ENCODE data around the gene NAA80. TPM values are rescaled to one million over a fixed set of nuclear protein-coding genes. Genes with fewer than 3 reads are reported as not detected.
A peak's percentile ranks its signal among the peaks of the same experiment; 100 is the strongest.

NAA80 gene
- total and polyA plus RNA-seq, 4 donors, result 4.8 to 16.6 (median 12.1) TPM

GRCh38 chr3:50293079-50293801, 6.0 kb downstream of the NAA80 start:
- Histone ChIP-seq H3K4me3 (no peak overlapping the region), H3K36me3 (ENCODE audit: control insufficient read depth in 4 of 4, insufficient read depth in 4 of 4, low read length in 4 of 4) (peaks cover 3 to 28% (median 7%) of the 10 kb centered on the region in 4 donors), H3K27me3 (ENCODE audit: control insufficient read depth in 3 of 3, insufficient read depth in 3 of 3, low read length in 2 of 3) (no peaks in the 10 kb centered on the region), H3K9me3 (ENCODE audit: control insufficient read depth in 4 of 4, insufficient read depth in 3 of 4, low read length in 3 of 4) (no peaks in the 10 kb centered on the region), H3K9ac (ENCODE audit: insufficient read depth in 1 of 2, low read length in 2 of 2) (no peak overlapping the region), H3K27ac (ENCODE audit: low read depth in 1 of 2, low read length in 1 of 2) (peak overlapping the region; percentile 74 to 94), H3K4me1 (ENCODE audit: control insufficient read depth in 5 of 5, insufficient read depth in 5 of 5, low read length in 5 of 5) (peaks cover 0 to 17% (median 0%) of the 10 kb centered on the region in 5 donors)
- ATAC-seq (ENCODE audit: insufficient read depth, low FRiP score) (no peak), DNase-seq (peak in 1 of 3 donors; percentile 10)
- 84 to 85% methylated on average over 12 of the region's 12 CpGs for WGBS, 2 donors
- TF ChIP-seq, protein P1, sequence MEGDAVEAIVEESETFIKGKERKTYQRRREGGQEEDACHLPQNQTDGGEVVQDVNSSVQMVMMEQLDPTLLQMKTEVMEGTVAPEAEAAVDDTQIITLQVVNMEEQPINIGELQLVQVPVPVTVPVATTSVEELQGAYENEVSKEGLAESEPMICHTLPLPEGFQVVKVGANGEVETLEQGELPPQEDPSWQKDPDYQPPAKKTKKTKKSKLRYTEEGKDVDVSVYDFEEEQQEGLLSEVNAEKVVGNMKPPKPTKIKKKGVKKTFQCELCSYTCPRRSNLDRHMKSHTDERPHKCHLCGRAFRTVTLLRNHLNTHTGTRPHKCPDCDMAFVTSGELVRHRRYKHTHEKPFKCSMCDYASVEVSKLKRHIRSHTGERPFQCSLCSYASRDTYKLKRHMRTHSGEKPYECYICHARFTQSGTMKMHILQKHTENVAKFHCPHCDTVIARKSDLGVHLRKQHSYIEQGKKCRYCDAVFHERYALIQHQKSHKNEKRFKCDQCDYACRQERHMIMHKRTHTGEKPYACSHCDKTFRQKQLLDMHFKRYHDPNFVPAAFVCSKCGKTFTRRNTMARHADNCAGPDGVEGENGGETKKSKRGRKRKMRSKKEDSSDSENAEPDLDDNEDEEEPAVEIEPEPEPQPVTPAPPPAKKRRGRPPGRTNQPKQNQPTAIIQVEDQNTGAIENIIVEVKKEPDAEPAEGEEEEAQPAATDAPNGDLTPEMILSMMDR (IDR thresholded peaks at IDR 0.05; ENCODE audit: control extremely low read depth, extremely low read depth), result no peak

DNA sequence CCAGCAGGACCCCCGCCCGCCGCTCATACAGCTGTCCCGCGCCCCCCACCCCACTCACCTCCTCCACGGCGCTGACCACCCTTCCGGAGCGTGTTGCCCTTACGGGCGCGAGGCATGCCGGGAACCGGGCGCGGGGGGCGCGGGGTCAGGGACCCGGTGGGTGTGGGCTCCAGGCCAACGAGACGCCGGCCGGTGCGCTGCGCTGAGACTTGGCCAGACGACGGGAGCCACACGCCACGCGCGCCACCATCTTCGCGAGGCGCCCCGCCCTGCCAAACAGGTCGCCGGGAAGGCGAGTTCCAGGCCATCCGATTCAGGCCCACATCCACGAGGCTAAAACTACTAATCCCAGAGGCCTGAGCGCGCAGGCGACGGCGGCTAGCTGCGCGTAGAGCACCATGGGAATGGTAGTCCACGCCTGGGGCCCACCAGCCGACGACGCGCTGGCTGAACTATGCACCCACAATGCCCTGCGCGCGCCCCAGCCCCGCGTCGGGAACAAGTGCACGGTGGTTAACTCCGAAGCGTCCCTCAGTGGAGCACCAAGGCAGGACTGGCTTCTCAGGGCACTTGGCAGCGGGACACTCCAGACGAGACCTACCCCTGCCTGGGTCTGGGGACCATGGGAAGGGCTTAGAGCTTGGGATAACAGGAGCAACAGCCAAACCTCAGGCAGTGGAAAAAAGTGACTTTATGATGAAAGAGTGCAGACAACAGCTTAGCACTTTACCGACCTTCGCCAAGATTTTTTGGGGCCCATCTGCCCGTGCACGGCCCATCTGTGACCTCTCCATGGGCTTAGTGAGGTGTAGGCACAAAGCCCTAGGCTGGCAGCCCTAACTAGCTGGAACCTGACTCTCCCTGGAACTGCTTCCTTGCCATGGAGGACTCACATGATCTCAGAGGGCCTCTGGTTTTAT, 6.8 kb downstream of the NAA80 start, which contains the start of gene IFRD2:
TSS of gene IFRD2 (minus strand) at position 271 of the 920 bp plus-strand sequence. CDS start at position 116, 155 bp downstream.
- H3K9ac ChIP-seq (ENCODE audit: insufficient read depth in 1 of 2, low read length in 2 of 2), result peak within 1 kb of the TSS; percentile 20 to 61
- DNase-seq (peak; percentile 98), ATAC-seq (ENCODE audit: insufficient read depth, low FRiP score) (peak; percentile 98)
- peak within 1 kb of the TSS; percentile 83 to 94 for H3K27ac ChIP-seq (ENCODE audit: low read depth in 1 of 2, low read length in 1 of 2)
- H3K4me1 ChIP-seq (ENCODE audit: control insufficient read depth in 5 of 5, insufficient read depth in 5 of 5, low read length in 5 of 5), result peaks cover 0 to 14% (median 0%) of the 10 kb centered on the region in 5 donors
- no peaks in the 10 kb centered on the region for H3K9me3 ChIP-seq (ENCODE audit: control insufficient read depth in 4 of 4, insufficient read depth in 3 of 4, low read length in 3 of 4)
- 2% methylated on average over 49 to 67 of the region's 67 CpGs for WGBS, 2 donors
- no peaks in the 10 kb centered on the region for H3K27me3 ChIP-seq (ENCODE audit: control insufficient read depth in 3 of 3, insufficient read depth in 3 of 3, low read length in 2 of 3)
- TF ChIP-seq, protein P1 (IDR thresholded peaks at IDR 0.05; ENCODE audit: control extremely low read depth, extremely low read depth), result peak; percentile 2
- H3K4me3 ChIP-seq, result peak within 1 kb of the TSS; percentile 81
- peaks cover 3 to 35% (median 8%) of the 10 kb centered on the region in 4 donors for H3K36me3 ChIP-seq (ENCODE audit: control insufficient read depth in 4 of 4, insufficient read depth in 4 of 4, low read length in 4 of 4)

GRCh38 chr3:50290161-50290641, 9.0 kb downstream of the NAA80 start:
- H3K27me3 ChIP-seq (ENCODE audit: control insufficient read depth in 3 of 3, insufficient read depth in 3 of 3, low read length in 2 of 3), result no peaks in the 10 kb centered on the region
- TF ChIP-seq, protein P1 (IDR thresholded peaks at IDR 0.05; ENCODE audit: control extremely low read depth, extremely low read depth), result no peak
- no peak overlapping the region for H3K27ac ChIP-seq (ENCODE audit: low read depth in 1 of 2, low read length in 1 of 2)
- peaks cover 3 to 43% (median 12%) of the 10 kb centered on the region in 4 donors for H3K36me3 ChIP-seq (ENCODE audit: control insufficient read depth in 4 of 4, insufficient read depth in 4 of 4, low read length in 4 of 4)
- no peaks in the 10 kb centered on the region for H3K9me3 ChIP-seq (ENCODE audit: control insufficient read depth in 4 of 4, insufficient read depth in 3 of 4, low read length in 3 of 4)
- ATAC-seq (ENCODE audit: insufficient read depth, low FRiP score) (no peak), DNase-seq (no peak)
- H3K4me3 ChIP-seq, result no peak overlapping the region
- H3K9ac ChIP-seq (ENCODE audit: insufficient read depth in 1 of 2, low read length in 2 of 2), result no peak overlapping the region
- peaks cover 0 to 14% (median 3%) of the 10 kb centered on the region in 5 donors for H3K4me1 ChIP-seq (ENCODE audit: control insufficient read depth in 5 of 5, insufficient read depth in 5 of 5, low read length in 5 of 5)
- 89 to 94% methylated on average over 16 of the region's 16 CpGs for WGBS, 2 donors
